Stimulated activated CD4-positive, alpha-beta T cell treated with anti-CD3 and anti-CD28 coated beads, Interleukin-4, amount 100 ng/mL, for 4 hours (primary cell): ENCODE measurements around the gene PPFIBP2.

ENCODE experiments used
- DNase-seq, 2 experiments: peaks; one replicate each; pipeline ENCODE4 v3.0.0-alpha.2; 2020

Gene PPFIBP2

GRCh38 chr11:7605186-7605943, 91.6 kb downstream of the PPFIBP2 start:
- DNase-seq: no peak

- DNase-seq: no peak
Observed at GRCh38 chr11:7606496-7606895, 92.7 kb downstream of the PPFIBP2 start.

GRCh38 chr11:7609015-7609414, 95.2 kb downstream of the PPFIBP2 start:
- no peak for DNase-seq

GRCh38 chr11:7609521-7609920, 95.7 kb downstream of the PPFIBP2 start:
- no peak for DNase-seq

GRCh38 chr11:7610393-7610792, 96.6 kb downstream of the PPFIBP2 start:
- no peak for DNase-seq

GRCh38 chr11:7611411-7611810, 97.6 kb downstream of the PPFIBP2 start:
- DNase-seq: no peak

GRCh38 chr11:7612056-7612660, 98.4 kb downstream of the PPFIBP2 start:
- DNase-seq: no peak

- DNase-seq: no peak
Observed at GRCh38 chr11:7612661-7613393, 99.0 kb downstream of the PPFIBP2 start.

- no peak for DNase-seq
Observed at GRCh38 chr11:7613394-7613720, 99.6 kb downstream of the PPFIBP2 start.

GRCh38 chr11:7614656-7615055, 100.9 kb downstream of the PPFIBP2 start:
- no peak for DNase-seq

- no peak for DNase-seq
Observed at GRCh38 chr11:7617032-7617431, 103.2 kb downstream of the PPFIBP2 start.

GRCh38 chr11:7619322-7619721, 105.5 kb downstream of the PPFIBP2 start:
- DNase-seq: no peak

- DNase-seq: no peak
Observed at GRCh38 chr11:7621090-7621489, 107.3 kb downstream of the PPFIBP2 start.

- no peak for DNase-seq
Observed at GRCh38 chr11:7621554-7621953, 107.8 kb downstream of the PPFIBP2 start.

- DNase-seq: no peak
Observed at GRCh38 chr11:7622721-7623120, 108.9 kb downstream of the PPFIBP2 start.

GRCh38 chr11:7628660-7629059, 114.9 kb downstream of the PPFIBP2 start:
- DNase-seq: no peak

- DNase-seq: no peak
Observed at GRCh38 chr11:7630002-7630401, 116.2 kb downstream of the PPFIBP2 start.

- DNase-seq: no peak
Observed at GRCh38 chr11:7632211-7632610, 118.4 kb downstream of the PPFIBP2 start.

- DNase-seq: no peak
Observed at GRCh38 chr11:7635137-7635536, 121.3 kb downstream of the PPFIBP2 start.

GRCh38 chr11:7635708-7636107, 121.9 kb downstream of the PPFIBP2 start:
- no peak for DNase-seq

- no peak for DNase-seq
Observed at GRCh38 chr11:7636350-7636749, 122.6 kb downstream of the PPFIBP2 start.

GRCh38 chr11:7637447-7638157, 123.8 kb downstream of the PPFIBP2 start:
- no peak for DNase-seq
